ENCODE data around the gene CFI.

The CFI gene

DNA sequence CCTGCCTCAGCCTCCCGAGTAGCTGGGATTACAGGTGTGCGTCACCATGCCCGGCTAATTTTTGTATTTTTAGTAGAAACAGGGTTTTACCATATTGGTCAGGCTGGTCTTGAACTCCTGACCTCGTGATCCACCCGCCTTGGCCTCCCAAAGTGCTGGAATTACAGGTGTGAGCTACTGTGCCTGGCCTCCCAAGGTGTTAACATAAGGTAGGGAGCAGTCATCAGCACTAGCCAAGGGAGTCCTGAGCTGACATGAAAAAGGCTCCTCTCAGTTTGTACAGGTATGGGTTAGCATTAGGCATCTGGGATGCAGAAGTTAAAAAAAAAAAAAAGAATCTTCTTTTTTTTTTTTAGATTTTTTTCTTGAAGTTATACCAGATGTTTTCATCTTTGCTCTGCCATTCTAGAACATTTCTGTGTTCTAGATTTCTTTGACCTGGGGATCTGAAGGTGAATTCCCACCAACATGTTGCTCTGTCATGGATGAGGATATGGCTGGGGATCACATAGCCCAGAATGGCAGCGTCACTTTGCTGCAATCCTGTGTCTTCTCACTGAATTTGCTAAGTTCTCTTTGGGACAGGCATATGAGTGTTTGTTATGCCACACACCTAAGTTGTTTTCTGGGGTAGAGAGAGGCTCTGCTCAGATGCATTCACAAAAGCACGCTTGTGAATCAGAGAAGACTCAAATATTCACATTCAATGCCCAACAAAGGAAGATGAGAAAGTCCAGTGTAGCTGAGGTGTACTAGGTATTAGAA lies 47.5 kb downstream of the CFI start:
- Histone ChIP-seq H3K4me3 (replicated peaks; ENCODE audit: insufficient read depth, low read length) (no peak overlapping the region), H3K27me3 (ENCODE audit: insufficient read depth, poor library complexity, severe bottlenecking) (no peaks in the 10 kb centered on the region), H3K27ac (replicated peaks) (no peak overlapping the region)
- no peak for TF ChIP-seq GABPA (IDR thresholded peaks at IDR 0.05; ENCODE audit: low read depth)
- no peak for DNase-seq (ENCODE audit: low read depth in 1 of 2, low spot score in 1 of 2)

DNA sequence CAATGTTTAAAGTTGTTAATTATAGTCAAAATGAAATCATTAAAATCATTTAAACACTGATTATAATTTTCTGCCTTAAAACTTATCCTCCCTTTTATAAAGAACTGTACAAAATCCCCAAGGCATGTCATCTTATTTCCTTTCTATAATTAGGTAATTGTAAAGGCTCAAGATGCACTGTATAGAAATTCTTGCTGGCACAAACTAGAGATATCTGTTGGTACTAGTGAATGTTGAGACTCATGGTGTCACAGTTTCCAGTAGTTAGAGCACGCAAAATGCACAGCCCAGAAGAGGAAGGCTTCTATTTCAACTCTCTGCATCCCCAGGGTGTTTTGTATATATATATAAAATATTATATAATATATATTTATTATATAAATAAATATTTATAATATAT lies 49.3 kb downstream of the CFI start:
- TF ChIP-seq, protein P1, sequence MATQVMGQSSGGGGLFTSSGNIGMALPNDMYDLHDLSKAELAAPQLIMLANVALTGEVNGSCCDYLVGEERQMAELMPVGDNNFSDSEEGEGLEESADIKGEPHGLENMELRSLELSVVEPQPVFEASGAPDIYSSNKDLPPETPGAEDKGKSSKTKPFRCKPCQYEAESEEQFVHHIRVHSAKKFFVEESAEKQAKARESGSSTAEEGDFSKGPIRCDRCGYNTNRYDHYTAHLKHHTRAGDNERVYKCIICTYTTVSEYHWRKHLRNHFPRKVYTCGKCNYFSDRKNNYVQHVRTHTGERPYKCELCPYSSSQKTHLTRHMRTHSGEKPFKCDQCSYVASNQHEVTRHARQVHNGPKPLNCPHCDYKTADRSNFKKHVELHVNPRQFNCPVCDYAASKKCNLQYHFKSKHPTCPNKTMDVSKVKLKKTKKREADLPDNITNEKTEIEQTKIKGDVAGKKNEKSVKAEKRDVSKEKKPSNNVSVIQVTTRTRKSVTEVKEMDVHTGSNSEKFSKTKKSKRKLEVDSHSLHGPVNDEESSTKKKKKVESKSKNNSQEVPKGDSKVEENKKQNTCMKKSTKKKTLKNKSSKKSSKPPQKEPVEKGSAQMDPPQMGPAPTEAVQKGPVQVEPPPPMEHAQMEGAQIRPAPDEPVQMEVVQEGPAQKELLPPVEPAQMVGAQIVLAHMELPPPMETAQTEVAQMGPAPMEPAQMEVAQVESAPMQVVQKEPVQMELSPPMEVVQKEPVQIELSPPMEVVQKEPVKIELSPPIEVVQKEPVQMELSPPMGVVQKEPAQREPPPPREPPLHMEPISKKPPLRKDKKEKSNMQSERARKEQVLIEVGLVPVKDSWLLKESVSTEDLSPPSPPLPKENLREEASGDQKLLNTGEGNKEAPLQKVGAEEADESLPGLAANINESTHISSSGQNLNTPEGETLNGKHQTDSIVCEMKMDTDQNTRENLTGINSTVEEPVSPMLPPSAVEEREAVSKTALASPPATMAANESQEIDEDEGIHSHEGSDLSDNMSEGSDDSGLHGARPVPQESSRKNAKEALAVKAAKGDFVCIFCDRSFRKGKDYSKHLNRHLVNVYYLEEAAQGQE (IDR thresholded peaks at IDR 0.05; ENCODE audit: insufficient replicate concordance, low read depth), result no peak
- TF ChIP-seq POLR2AphosphoS5 (IDR thresholded peaks at IDR 0.05; ENCODE audit: low read depth) (no peak), SPI1 (IDR thresholded peaks at IDR 0.05; ENCODE audit: borderline replicate concordance, low read depth) (no peak), GABPA (IDR thresholded peaks at IDR 0.05; ENCODE audit: low read depth) (no peak)
- TF ChIP-seq, protein P2, sequence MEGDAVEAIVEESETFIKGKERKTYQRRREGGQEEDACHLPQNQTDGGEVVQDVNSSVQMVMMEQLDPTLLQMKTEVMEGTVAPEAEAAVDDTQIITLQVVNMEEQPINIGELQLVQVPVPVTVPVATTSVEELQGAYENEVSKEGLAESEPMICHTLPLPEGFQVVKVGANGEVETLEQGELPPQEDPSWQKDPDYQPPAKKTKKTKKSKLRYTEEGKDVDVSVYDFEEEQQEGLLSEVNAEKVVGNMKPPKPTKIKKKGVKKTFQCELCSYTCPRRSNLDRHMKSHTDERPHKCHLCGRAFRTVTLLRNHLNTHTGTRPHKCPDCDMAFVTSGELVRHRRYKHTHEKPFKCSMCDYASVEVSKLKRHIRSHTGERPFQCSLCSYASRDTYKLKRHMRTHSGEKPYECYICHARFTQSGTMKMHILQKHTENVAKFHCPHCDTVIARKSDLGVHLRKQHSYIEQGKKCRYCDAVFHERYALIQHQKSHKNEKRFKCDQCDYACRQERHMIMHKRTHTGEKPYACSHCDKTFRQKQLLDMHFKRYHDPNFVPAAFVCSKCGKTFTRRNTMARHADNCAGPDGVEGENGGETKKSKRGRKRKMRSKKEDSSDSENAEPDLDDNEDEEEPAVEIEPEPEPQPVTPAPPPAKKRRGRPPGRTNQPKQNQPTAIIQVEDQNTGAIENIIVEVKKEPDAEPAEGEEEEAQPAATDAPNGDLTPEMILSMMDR (IDR thresholded peaks at IDR 0.05; ENCODE audit: insufficient read depth, low read length), result no peak
- H3K27me3 ChIP-seq (ENCODE audit: insufficient read depth, poor library complexity, severe bottlenecking), result no peaks in the 10 kb centered on the region
- no peak overlapping the region for H3K27ac ChIP-seq (replicated peaks)
- H3K4me3 ChIP-seq (replicated peaks; ENCODE audit: insufficient read depth, low read length), result no peak overlapping the region
- no peak for DNase-seq (ENCODE audit: low read depth in 1 of 2, low spot score in 1 of 2)

DNA sequence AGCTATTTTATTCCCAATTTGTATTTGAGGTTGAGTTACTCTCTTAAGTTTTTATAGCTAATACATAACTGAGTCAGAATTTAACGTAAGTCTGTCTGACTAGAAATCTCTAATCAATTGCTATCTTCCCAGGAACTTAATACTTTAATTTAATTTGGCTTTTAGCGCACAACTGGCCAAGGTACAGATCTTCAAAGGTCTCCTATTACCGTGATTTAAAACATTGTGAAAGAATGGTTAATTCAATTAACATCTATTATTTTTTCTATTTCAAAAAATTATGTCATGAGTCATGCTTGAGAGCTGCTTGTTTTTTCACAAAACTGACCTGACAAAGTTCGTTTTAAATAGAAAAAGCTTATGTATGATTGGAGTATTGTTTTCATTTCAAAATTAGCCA lies 49.9 kb downstream of the CFI start:
- Histone ChIP-seq H3K27me3 (ENCODE audit: insufficient read depth, poor library complexity, severe bottlenecking) (no peaks in the 10 kb centered on the region), H3K27ac (replicated peaks) (no peak overlapping the region), H3K4me3 (replicated peaks; ENCODE audit: insufficient read depth, low read length) (no peak overlapping the region)
- no peak for DNase-seq (ENCODE audit: low read depth in 1 of 2, low spot score in 1 of 2)
- TF ChIP-seq, protein P2 (IDR thresholded peaks at IDR 0.05; ENCODE audit: insufficient read depth, low read length), result no peak
- TF ChIP-seq POLR2AphosphoS5 (IDR thresholded peaks at IDR 0.05; ENCODE audit: low read depth) (no peak), SPI1 (IDR thresholded peaks at IDR 0.05; ENCODE audit: borderline replicate concordance, low read depth) (no peak), GABPA (IDR thresholded peaks at IDR 0.05; ENCODE audit: low read depth) (no peak)
- TF ChIP-seq, protein P1 (IDR thresholded peaks at IDR 0.05; ENCODE audit: insufficient replicate concordance, low read depth), result no peak

DNA sequence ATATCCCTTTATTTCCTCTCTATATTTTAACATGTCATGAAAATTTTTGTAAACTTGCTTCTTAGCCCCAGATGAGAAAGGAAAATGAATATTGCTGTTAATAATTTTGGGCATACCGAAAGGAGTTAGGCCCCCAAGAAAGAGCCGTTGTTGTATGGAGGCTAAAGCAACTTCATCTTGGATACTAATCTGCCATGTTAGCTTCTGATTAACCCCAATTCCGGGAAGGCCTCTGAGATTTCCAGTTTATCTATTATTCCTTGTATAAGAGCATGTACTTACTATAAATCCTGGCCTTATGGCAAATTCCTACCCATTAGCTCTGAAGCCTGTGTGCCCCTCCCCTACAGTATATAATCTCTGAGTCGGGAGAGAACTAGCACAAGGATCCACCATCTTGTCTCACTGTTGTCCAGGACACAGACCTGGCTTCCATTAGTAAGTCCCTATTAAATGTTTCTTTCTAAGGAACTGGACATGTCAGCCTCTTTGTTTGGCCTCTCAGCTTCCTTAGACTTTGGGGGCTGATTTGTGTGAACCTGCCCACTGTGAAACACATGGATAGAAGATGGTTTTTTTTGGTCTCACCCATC lies 51.1 kb downstream of the CFI start:
- H3K27ac ChIP-seq (replicated peaks), result no peak overlapping the region
- H3K4me3 ChIP-seq (replicated peaks; ENCODE audit: insufficient read depth, low read length), result no peak overlapping the region
- TF ChIP-seq, protein P1 (IDR thresholded peaks at IDR 0.05; ENCODE audit: insufficient replicate concordance, low read depth), result no peak
- no peak for TF ChIP-seq SPI1 (IDR thresholded peaks at IDR 0.05; ENCODE audit: borderline replicate concordance, low read depth)
- TF ChIP-seq, protein P2 (IDR thresholded peaks at IDR 0.05; ENCODE audit: insufficient read depth, low read length), result no peak
- TF ChIP-seq POLR2AphosphoS5 (IDR thresholded peaks at IDR 0.05; ENCODE audit: low read depth), result no peak
- TF ChIP-seq GABPA (IDR thresholded peaks at IDR 0.05; ENCODE audit: low read depth), result no peak
- DNase-seq (ENCODE audit: low read depth in 1 of 2, low spot score in 1 of 2), result no peak
- no peaks in the 10 kb centered on the region for H3K27me3 ChIP-seq (ENCODE audit: insufficient read depth, poor library complexity, severe bottlenecking)
